ENCODE results near the gene DEUP1.
"Not testable (repeated sequence)": the region's sequence is repeated elsewhere in the genome, so short reads cannot be mapped to it uniquely, and the experiment has no call there.

DEUP1 gene

GRCh38 chr11:93348930-93349329 lies 18.4 kb downstream of the DEUP1 start:
- DNase-seq (ENCODE audit: low read depth): no peak
- H3K4me3 ChIP-seq (ENCODE audit: low read depth, low read length): no peak overlapping the region

GRCh38 chr11:93350835-93351234 lies 20.3 kb downstream of the DEUP1 start:
- H3K4me3 ChIP-seq (ENCODE audit: low read depth, low read length): no peak overlapping the region
- DNase-seq (ENCODE audit: low read depth): no peak

GRCh38 chr11:93359396-93359795 lies 28.9 kb downstream of the DEUP1 start:
- no peak for DNase-seq (ENCODE audit: low read depth)
- H3K4me3 ChIP-seq (ENCODE audit: low read depth, low read length): no peak overlapping the region

- DNase-seq (ENCODE audit: low read depth): no peak
- no peak overlapping the region for H3K4me3 ChIP-seq (ENCODE audit: low read depth, low read length)
These were observed 30.9 kb downstream of the DEUP1 start for GRCh38 chr11:93361435-93361834.

GRCh38 chr11:93368022-93368421 lies 37.5 kb downstream of the DEUP1 start:
- no peak for DNase-seq (ENCODE audit: low read depth)
- no peak overlapping the region for H3K4me3 ChIP-seq (ENCODE audit: low read depth, low read length)

GRCh38 chr11:93370260-93370659 lies 39.7 kb downstream of the DEUP1 start:
- no peak overlapping the region for H3K4me3 ChIP-seq (ENCODE audit: low read depth, low read length)
- DNase-seq (ENCODE audit: low read depth): no peak

DNA sequence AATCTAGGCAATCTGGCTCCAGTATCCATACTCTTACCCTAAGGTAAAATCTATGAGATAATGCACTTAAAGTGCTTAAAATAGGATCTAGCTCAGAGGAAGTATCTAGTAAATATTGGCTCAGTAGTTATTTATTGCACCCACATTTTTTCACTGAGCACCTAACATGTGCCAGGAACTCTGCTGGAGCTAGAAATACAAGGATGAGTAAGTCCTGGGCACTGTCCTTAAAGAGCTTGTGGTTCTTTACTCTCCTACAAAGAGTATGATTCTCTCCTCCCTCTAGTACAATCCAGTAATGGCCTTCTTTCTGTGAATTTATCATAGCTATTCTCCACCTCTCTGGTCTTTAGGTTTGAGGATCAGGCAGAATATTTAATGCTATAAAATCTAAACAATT lies 59.2 kb downstream of the DEUP1 start:
- DNase-seq (ENCODE audit: low read depth): no peak
- no peak overlapping the region for H3K4me3 ChIP-seq (ENCODE audit: low read depth, low read length)

DNA sequence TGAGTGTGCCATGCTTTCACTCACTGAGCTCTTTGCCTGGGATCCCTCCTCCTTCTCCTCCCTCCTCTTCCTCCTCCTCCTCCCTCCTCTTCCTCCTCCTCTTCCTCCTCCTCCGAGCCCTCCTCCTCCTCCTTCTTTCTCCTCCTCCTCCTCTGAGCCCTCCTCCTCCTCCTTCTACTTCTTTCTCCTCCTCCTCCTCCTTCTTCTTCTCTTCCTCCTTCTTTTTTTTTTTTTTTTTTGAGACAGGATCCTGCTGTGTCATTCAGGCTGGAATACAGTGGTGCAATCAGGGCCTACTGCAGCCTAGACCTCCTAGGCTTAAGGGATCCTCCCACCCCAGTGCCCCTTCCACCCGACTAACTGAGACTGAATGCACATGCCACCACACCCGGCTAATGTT lies 62.3 kb downstream of the DEUP1 start:
- H3K4me3 ChIP-seq (ENCODE audit: low read depth, low read length): no peak overlapping the region
- no peak for DNase-seq (ENCODE audit: low read depth)

- DNase-seq (ENCODE audit: low read depth): no peak
- no peak overlapping the region for H3K4me3 ChIP-seq (ENCODE audit: low read depth, low read length)
These were observed 62.8 kb downstream of the DEUP1 start for GRCh38 chr11:93393386-93393785.

GRCh38 chr11:93394488-93394887 lies 63.9 kb downstream of the DEUP1 start:
- no peak for DNase-seq (ENCODE audit: low read depth)
- H3K4me3 ChIP-seq (ENCODE audit: low read depth, low read length): no peak overlapping the region

- DNase-seq (ENCODE audit: low read depth): no peak
- H3K4me3 ChIP-seq (ENCODE audit: low read depth, low read length): no peak overlapping the region
These were observed 65.8 kb downstream of the DEUP1 start for GRCh38 chr11:93396316-93396715.

DNA sequence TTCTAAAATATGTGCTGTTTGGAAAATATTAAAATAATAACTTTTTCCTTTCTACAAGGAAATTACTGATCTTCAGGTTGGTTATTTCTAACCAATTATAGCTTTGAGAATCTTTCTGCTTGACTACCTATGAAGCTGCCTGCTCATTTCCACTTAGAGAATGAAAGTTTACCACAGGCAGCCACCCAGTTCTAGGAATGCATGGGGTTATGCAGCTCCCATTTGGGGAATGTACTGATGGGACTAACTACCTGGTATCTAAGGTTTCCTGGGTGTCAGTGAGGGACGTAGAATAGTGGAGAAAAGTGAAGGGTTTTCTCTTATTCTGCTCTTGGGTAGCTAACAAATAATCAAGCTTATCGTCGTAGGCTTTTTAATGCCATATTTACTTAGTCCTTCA lies 73.4 kb downstream of the DEUP1 start:
- DNase-seq (ENCODE audit: low read depth): no peak
- H3K4me3 ChIP-seq (ENCODE audit: low read depth, low read length): no peak overlapping the region

DNA sequence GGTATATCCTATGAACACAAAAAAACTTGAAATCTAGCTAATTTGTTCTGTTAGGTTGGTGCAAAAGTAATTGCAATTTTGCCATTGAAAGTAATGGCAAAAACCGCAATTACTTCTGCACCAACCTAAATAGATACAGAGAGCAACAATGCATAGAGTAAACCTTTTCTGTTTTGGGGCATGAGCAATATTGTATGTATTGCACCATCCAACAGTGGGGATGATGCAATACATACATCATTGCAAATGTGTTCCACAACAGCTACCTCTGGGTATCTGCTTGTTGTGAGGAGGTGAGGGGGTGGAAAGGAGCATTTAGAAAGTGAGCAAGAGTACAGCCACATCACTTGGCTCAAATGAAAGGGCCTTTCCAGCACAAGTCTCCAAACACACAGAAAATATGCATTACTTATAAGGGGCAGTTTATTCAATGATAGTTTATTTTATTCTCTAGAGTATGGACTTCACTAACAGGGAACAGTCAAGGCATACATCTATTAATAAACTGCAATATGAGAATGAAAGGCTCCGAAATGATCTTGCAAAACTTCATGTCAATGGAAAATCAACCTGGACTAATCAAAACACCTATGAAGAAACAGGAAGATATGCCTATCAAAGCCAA lies 77.3 kb downstream of the DEUP1 start:
- peak; percentile 65 for DNase-seq (ENCODE audit: low read depth)
- H3K4me3 ChIP-seq (ENCODE audit: low read depth, low read length): no peak overlapping the region

- H3K4me3 ChIP-seq (ENCODE audit: low read depth, low read length): no peak overlapping the region
- DNase-seq (ENCODE audit: low read depth): no peak
These were observed 79.9 kb downstream of the DEUP1 start for GRCh38 chr11:93410441-93410840.

DNA sequence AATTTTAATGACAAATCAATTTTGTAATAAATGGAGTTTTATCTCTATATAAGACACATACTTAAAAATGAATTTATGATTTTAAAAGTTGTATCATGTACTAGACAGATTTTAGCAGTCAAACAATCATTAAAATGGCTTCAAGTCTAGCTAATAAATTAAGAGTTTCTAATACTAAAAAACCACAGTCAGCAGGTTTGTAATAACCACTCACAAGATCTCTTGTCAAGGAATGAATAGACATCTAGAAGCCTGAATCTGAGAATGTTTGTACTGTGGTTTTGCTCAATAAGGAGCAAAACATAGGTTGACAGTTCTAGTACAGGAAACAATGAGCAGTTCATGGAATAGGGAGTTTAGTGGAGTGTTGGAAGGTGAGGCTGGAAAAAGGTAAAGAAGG lies 81.2 kb downstream of the DEUP1 start:
- no peak for DNase-seq (ENCODE audit: low read depth)
- H3K4me3 ChIP-seq (ENCODE audit: low read depth, low read length): no peak overlapping the region

DNA sequence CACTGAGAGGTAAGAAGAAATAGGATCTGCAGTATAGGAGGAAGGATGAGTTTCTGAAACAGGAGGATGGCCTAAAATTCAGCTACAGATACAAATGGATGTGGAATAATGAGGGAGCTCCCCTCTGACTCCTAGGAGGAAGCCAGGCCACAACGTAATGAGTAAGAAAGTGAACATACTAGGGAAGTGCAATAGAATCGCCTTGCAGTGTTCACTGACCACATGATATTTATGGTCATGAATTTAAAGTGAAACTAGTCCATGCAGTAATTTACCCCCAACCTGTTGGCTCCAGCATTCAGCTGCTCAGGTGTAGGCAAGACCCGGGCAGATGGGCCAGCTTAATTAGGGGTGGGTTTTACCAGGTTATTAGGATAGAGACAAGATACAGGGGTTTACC lies 101.7 kb downstream of the DEUP1 start:
- DNase-seq (ENCODE audit: low read depth): no peak
- no peak overlapping the region for H3K4me3 ChIP-seq (ENCODE audit: low read depth, low read length)

GRCh38 chr11:93443232-93443631 lies 112.7 kb downstream of the DEUP1 start:
- not testable (repeated sequence) for H3K4me3 ChIP-seq (ENCODE audit: low read depth, low read length); DNase-seq (ENCODE audit: low read depth)

DNA sequence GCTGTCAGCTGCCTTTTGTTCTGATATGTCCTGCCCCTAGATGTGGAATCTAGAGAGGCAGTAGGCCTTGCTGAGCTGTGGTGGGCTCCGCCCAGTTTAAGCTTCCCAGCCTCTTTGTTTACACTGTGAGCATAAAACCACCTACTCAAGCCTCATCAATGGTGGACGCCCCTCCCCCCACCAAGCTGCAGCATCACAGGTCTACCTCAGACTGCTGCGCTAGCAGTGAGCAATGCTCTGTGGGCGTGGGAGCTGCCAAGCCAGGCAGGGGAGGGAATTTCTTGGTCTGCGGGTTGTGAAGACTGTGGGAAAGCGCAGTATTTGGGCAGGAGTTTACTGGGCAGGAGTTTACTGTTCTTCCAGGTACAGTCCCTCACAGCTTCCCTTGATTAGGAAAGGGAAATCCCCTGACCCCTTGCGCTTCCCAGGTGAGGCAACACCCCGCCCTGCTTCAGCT lies 114.1 kb downstream of the DEUP1 start:
- peak; percentile 23 for DNase-seq (ENCODE audit: low read depth)
- H3K4me3 ChIP-seq (ENCODE audit: low read depth, low read length): no peak overlapping the region

GRCh38 chr11:93458286-93458685 lies 127.7 kb downstream of the DEUP1 start:
- H3K4me3 ChIP-seq (ENCODE audit: low read depth, low read length): no peak overlapping the region
- no peak for DNase-seq (ENCODE audit: low read depth)

DNA sequence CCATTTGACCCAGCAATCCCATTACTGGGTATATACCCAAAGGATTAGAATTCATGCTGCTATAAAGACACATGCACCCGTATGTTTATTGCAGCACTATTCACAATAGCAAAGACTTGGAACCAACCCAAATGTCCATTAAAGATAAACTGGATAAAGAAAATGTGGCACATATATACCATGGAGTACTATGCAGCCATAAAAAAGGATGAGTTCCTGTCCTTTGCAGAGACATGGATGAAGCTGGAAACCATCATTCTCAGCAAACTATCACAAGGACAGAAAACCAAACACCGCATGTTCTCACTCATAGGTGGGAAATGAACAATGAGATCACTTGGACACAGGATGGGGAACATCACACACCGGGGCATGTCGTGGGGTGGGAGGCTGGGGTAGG lies 133.1 kb downstream of the DEUP1 start:
- not testable (repeated sequence) for DNase-seq (ENCODE audit: low read depth); H3K4me3 ChIP-seq (ENCODE audit: low read depth, low read length)

GRCh38 chr11:93464927-93465540 lies 134.5 kb downstream of the DEUP1 start:
- DNase-seq (ENCODE audit: low read depth): no peak
- H3K4me3 ChIP-seq (ENCODE audit: low read depth, low read length): no peak overlapping the region

All from skeletal muscle cell (primary cell).